ENCODE results near the gene LCLAT1. TPM values are rescaled to one million over a fixed set of nuclear protein-coding genes. Genes with fewer than 3 reads are reported as not detected.

The LCLAT1 gene
- total RNA-seq, 2 experiments from 2014 or later, result 8.3 to 10.2 TPM

DNA sequence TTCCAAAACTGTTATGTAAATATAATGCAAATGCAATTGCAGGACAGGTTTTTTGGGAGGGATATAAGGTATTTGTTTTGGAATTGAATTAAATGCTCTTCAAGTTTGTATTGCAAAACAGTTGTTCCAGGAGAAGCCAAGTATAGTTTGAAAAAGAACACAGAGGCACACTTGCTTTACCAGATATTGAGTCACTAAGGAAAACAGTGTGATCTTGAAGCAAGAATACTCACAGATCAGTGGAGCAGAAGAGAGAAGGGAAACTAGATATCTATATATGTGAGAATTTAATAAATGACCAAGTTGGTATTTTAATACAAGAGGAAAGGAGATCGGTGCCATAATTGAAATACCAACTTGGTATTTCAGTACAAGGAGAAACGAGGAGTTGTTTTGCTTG, 181.3 kb downstream of the LCLAT1 start:
- CTCF ChIA-PET, result no interaction called here
- H3K27ac Mint-ChIP-seq, result no peak overlapping the region
- H3K9me3 Mint-ChIP-seq, result no peaks in the 10 kb centered on the region
- no peak overlapping the region for H3K27ac ChIP-seq (ENCODE audit: low read depth in 1 of 2, low read length in 2 of 2)
- no peaks in the 10 kb centered on the region for H3K27me3 ChIP-seq (ENCODE audit: control insufficient read depth in 1 of 2, insufficient read depth in 2 of 2, low read length in 2 of 2)
- no peaks in the 10 kb centered on the region for H3K9me3 ChIP-seq (ENCODE audit: control insufficient read depth in 1 of 2, insufficient read depth in 1 of 2, low read length in 2 of 2)
- no peak overlapping the region for H3K4me3 Mint-ChIP-seq
- H3K36me3 Mint-ChIP-seq (ENCODE audit: low read depth), result peaks cover 5% of the 10 kb centered on the region
- ATAC-seq (ENCODE audit: poor library complexity) (no peak), DNase-seq (no peak)
- H3K27me3 Mint-ChIP-seq, result no peaks in the 10 kb centered on the region
- H3K4me3 ChIP-seq (ENCODE audit: low read length), result no peak overlapping the region
- H3K4me1 ChIP-seq (ENCODE audit: insufficient read depth, low read length), result peaks cover 2% of the 10 kb centered on the region
- H3K36me3 ChIP-seq (ENCODE audit: insufficient read depth, low read length), result no peaks in the 10 kb centered on the region
- TF ChIP-seq, protein P1, sequence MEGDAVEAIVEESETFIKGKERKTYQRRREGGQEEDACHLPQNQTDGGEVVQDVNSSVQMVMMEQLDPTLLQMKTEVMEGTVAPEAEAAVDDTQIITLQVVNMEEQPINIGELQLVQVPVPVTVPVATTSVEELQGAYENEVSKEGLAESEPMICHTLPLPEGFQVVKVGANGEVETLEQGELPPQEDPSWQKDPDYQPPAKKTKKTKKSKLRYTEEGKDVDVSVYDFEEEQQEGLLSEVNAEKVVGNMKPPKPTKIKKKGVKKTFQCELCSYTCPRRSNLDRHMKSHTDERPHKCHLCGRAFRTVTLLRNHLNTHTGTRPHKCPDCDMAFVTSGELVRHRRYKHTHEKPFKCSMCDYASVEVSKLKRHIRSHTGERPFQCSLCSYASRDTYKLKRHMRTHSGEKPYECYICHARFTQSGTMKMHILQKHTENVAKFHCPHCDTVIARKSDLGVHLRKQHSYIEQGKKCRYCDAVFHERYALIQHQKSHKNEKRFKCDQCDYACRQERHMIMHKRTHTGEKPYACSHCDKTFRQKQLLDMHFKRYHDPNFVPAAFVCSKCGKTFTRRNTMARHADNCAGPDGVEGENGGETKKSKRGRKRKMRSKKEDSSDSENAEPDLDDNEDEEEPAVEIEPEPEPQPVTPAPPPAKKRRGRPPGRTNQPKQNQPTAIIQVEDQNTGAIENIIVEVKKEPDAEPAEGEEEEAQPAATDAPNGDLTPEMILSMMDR (IDR thresholded peaks at IDR 0.05), result no peak
- H3K4me1 Mint-ChIP-seq (ENCODE audit: low read depth), result peaks cover 32% of the 10 kb centered on the region
- POLR2A ChIA-PET, result no interaction called here
- intact Hi-C loops (cut with DNase I, micrococcal nuclease), result no loop called here

DNA sequence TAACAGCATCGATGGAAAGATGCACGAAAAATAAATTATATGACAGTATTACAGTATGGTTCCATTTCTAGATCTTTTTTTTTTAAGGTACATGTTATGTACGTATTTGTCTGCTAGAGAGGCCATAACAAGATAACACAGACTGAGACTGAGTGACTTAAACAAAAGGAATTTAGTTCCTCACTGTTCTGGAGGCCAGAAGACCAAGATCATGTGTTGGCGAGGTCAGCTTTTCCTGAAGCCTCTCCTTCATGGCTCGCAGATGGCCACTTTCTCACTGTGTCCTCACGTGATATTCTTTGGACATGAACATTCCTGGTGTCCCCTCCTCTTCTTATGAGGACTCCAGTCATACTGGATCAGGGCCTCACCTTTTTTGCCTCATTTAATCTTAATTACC, 182.8 kb downstream of the LCLAT1 start:
- no peak overlapping the region for H3K4me3 Mint-ChIP-seq
- no peaks in the 10 kb centered on the region for H3K36me3 Mint-ChIP-seq (ENCODE audit: low read depth)
- CTCF ChIA-PET, result no interaction called here
- Histone ChIP-seq H3K4me3 (ENCODE audit: low read length) (no peak overlapping the region), H3K27me3 (ENCODE audit: control insufficient read depth in 1 of 2, insufficient read depth in 2 of 2, low read length in 2 of 2) (no peaks in the 10 kb centered on the region), H3K36me3 (ENCODE audit: insufficient read depth, low read length) (no peaks in the 10 kb centered on the region), H3K4me1 (ENCODE audit: insufficient read depth, low read length) (peaks cover 2% of the 10 kb centered on the region), H3K9me3 (ENCODE audit: control insufficient read depth in 1 of 2, insufficient read depth in 1 of 2, low read length in 2 of 2) (no peaks in the 10 kb centered on the region), H3K27ac (ENCODE audit: low read depth in 1 of 2, low read length in 2 of 2) (no peak overlapping the region)
- peaks cover 32% of the 10 kb centered on the region for H3K4me1 Mint-ChIP-seq (ENCODE audit: low read depth)
- no peaks in the 10 kb centered on the region for H3K9me3 Mint-ChIP-seq
- POLR2A ChIA-PET, result no interaction called here
- intact Hi-C loops (cut with DNase I, micrococcal nuclease), result no loop called here
- H3K27me3 Mint-ChIP-seq, result no peaks in the 10 kb centered on the region
- TF ChIP-seq, protein P1 (IDR thresholded peaks at IDR 0.05), result no peak
- DNase-seq, result no peak
- no peak for ATAC-seq (ENCODE audit: poor library complexity)
- H3K27ac Mint-ChIP-seq, result no peak overlapping the region

DNA sequence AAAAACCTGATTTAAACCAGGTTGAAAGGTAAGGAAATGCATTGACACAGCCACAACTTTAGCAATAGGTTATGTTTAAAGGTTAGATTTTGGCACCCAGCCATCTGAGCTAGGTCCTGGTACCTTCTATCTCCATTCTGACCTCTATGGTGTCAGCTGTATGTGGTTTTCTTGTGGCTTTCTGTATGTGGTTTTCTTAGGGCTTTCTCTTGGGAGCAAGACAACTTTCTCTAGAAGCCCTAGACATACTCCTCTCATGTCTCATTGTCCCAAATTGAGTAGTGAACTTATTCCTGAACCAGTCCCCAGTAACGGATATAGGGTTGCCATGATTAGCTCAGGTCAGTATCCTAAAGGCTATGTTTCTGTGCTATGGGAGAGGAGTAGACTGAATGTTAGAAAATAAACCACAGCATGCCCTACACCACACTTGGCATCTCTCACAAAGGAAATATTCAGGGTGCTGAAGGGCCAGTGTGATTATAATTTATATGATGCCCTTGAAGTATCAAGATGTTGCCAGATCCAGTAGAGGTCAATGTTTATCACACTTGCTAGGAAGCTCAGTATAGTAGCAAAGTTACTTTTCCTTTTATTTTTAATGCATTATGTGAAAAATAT, 184.1 kb downstream of the LCLAT1 start:
- Histone ChIP-seq H3K27me3 (ENCODE audit: control insufficient read depth in 1 of 2, insufficient read depth in 2 of 2, low read length in 2 of 2) (no peaks in the 10 kb centered on the region), H3K9me3 (ENCODE audit: control insufficient read depth in 1 of 2, insufficient read depth in 1 of 2, low read length in 2 of 2) (no peaks in the 10 kb centered on the region), H3K4me3 (ENCODE audit: low read length) (no peak overlapping the region), H3K27ac (ENCODE audit: low read depth in 1 of 2, low read length in 2 of 2) (no peak overlapping the region), H3K36me3 (ENCODE audit: insufficient read depth, low read length) (no peaks in the 10 kb centered on the region), H3K4me1 (ENCODE audit: insufficient read depth, low read length) (peaks cover 2% of the 10 kb centered on the region)
- CTCF ChIA-PET, result interaction anchor here (1.5 kb wide), 1 partner anchor 59 kb away, joined by 4 read pairs; no protein-coding TSS in a partner anchor
- Mint-ChIP-seq H3K4me1 (ENCODE audit: low read depth) (peaks cover 32% of the 10 kb centered on the region), H3K27ac (no peak overlapping the region), H3K9me3 (no peaks in the 10 kb centered on the region), H3K36me3 (ENCODE audit: low read depth) (no peaks in the 10 kb centered on the region), H3K27me3 (no peaks in the 10 kb centered on the region), H3K4me3 (no peak overlapping the region)
- DNase-seq (peak in 4 of 14 experiments; percentile 15 to 45 (median 32)), ATAC-seq (ENCODE audit: poor library complexity) (no peak)
- intact Hi-C loops (cut with DNase I, micrococcal nuclease), result no loop called here
- TF ChIP-seq, protein P1 (IDR thresholded peaks at IDR 0.05), result no peak
- POLR2A ChIA-PET, result no interaction called here

Measured in CD4-positive, alpha-beta T cell (primary cell).